HG03175 (cell line): Measurements from ENCODE around the gene ZNF37A.
"Not testable (repeated sequence)": the region's sequence is repeated elsewhere in the genome, so short reads cannot be mapped to it uniquely, and the experiment has no call there.

Source experiments
- ATAC-seq: cut with Tn5 transposase; IDR thresholded peaks from one replicate; pipeline ENCODE4 v1.9.1; 2021; ENCODE audit warnings: mild to moderate bottlenecking, moderate library complexity; ENCODE audit not compliant: unreplicated experiment

Gene ZNF37A

GRCh38 chr10:38147686-38148085 is 53.5 kb downstream of the ZNF37A start:
- no peak for ATAC-seq

- not testable (repeated sequence) for ATAC-seq
These were observed 56.8 kb downstream of the ZNF37A start for GRCh38 chr10:38150891-38151463.

GRCh38 chr10:38156416-38157269 is 62.5 kb downstream of the ZNF37A start:
- no peak for ATAC-seq

GRCh38 chr10:38157270-38157685 is 63.1 kb downstream of the ZNF37A start:
- no peak for ATAC-seq

GRCh38 chr10:38159004-38159403 is 64.9 kb downstream of the ZNF37A start:
- ATAC-seq = no peak

GRCh38 chr10:38163617-38164016 is 69.5 kb downstream of the ZNF37A start:
- no peak for ATAC-seq

- no peak for ATAC-seq
These were observed 80.2 kb downstream of the ZNF37A start for GRCh38 chr10:38174336-38174735.

GRCh38 chr10:38184477-38184876 is 90.3 kb downstream of the ZNF37A start:
- ATAC-seq = no peak
